Effector CD4-positive, alpha-beta T cell (primary cell): ENCODE data around the gene TM7SF2.

ENCODE experiments used
- DNase-seq: peaks from one replicate; pipeline ENCODE4 v3.0.0-alpha.2; 2020
- total RNA-seq: gene quantifications from one replicate; lab custom pipeline; 2026; lab: John Stamatoyannopoulos, UW

Gene TM7SF2
- 19.3 reads per million, percentile 46 among the genes with 10 or more reads in this experiment for total RNA-seq

- peak; percentile 92 for DNase-seq
These were observed at the start of gene TM7SF2 for GRCh38 chr11:65111744-65112545. Gene TM7SF2 (plus strand): TSS chr11:65111872. CDS start chr11:65112016, 144 bp downstream.

GRCh38 chr11:65063532-65063931 is 48.1 kb upstream of the TM7SF2 start:
- DNase-seq: no peak

- DNase-seq: no peak
These were observed 46.8 kb upstream of the TM7SF2 start for GRCh38 chr11:65064847-65065240.

GRCh38 chr11:65065851-65066250 is 45.8 kb upstream of the TM7SF2 start:
- DNase-seq: no peak

GRCh38 chr11:65066315-65066714 is 45.4 kb upstream of the TM7SF2 start:
- DNase-seq: no peak

- DNase-seq: no peak
These were observed 44.8 kb upstream of the TM7SF2 start for GRCh38 chr11:65066805-65067291.

GRCh38 chr11:65067446-65067845 is 44.2 kb upstream of the TM7SF2 start:
- DNase-seq: no peak

GRCh38 chr11:65069217-65069616 is 42.5 kb upstream of the TM7SF2 start:
- no peak for DNase-seq

- no peak for DNase-seq
These were observed 39.6 kb upstream of the TM7SF2 start for GRCh38 chr11:65071907-65072630.

GRCh38 chr11:65072631-65072966 is 39.1 kb upstream of the TM7SF2 start:
- no peak for DNase-seq

- DNase-seq: no peak
These were observed 34.2 kb upstream of the TM7SF2 start for GRCh38 chr11:65077451-65077850.

- DNase-seq: peak; percentile 62
These were observed 33.5 kb upstream of the TM7SF2 start for GRCh38 chr11:65078151-65078550.

GRCh38 chr11:65078786-65079342 is 32.8 kb upstream of the TM7SF2 start:
- no peak for DNase-seq

- no peak for DNase-seq
These were observed 28.4 kb upstream of the TM7SF2 start for GRCh38 chr11:65083134-65083833.

- peak; percentile 94 for DNase-seq
These were observed 27.7 kb upstream of the TM7SF2 start, which contains the start of the genes CDCA5 and ZFPL1 for GRCh38 chr11:65083834-65084597. Gene CDCA5 (minus strand): TSS chr11:65084040. CDS start chr11:65083978, 62 bp downstream. Gene ZFPL1 (plus strand): TSS chr11:65084222. CDS start chr11:65084699, 477 bp downstream.

GRCh38 chr11:65084598-65085375 is 26.9 kb upstream of the TM7SF2 start:
- DNase-seq: no peak

GRCh38 chr11:65085446-65085845 is 26.2 kb upstream of the TM7SF2 start:
- no peak for DNase-seq

GRCh38 chr11:65086809-65087208 is 24.9 kb upstream of the TM7SF2 start:
- no peak for DNase-seq

GRCh38 chr11:65087216-65087615 is 24.5 kb upstream of the TM7SF2 start:
- DNase-seq: no peak

- no peak for DNase-seq
These were observed 23.8 kb upstream of the TM7SF2 start for GRCh38 chr11:65087827-65088226.

- no peak for DNase-seq
These were observed 22.1 kb upstream of the TM7SF2 start for GRCh38 chr11:65089621-65090020.
